IMR-90 (cell line): ENCODE results near the gene ECSCR. TPM values are rescaled to one million over a fixed set of nuclear protein-coding genes. Genes with fewer than 3 reads are reported as not detected.

Experiments used
- ATAC-seq: fragments of 200-7000 bp; cut with Tn5 transposase; 2 replicates; pipeline ENCODE4 v1.9.1; 2020; ENCODE audit warnings: low read depth, mild to moderate bottlenecking, moderate library complexity
- BruUV-seq: library from RNA; stranded (reverse); fragments of 400-500 nt; replicated peaks from 2 replicates; lab custom pipeline; 2021; lab: Mats Ljungman, UMichigan
- CTCF ChIA-PET: fragments of 300-600 bp; formaldehyde crosslinking; extraction: SDS; loops from one replicate; lab custom pipeline; 2021; ENCODE audit warnings: antibody characterized with exemption; lab: Yijun Ruan, JAX
- POLR2A ChIA-PET: fragments of 300-600 bp; sonication (Branson Sonifier 250); formaldehyde crosslinking; loops from one replicate; lab custom pipeline; 2022; ENCODE audit warnings: antibody characterized with exemption; ENCODE audit not compliant: unreplicated experiment; lab: Charles Lee
- DNase-seq: peaks from one replicate; pipeline ENCODE4 v3.0.0; 2013
- H2AFZ ChIP-seq: replicated peaks from 2 replicates; pipeline ENCODE3; 2013; ENCODE audit warnings: low read length, mild to moderate bottlenecking; ENCODE audit not compliant: poor library complexity
- H2AK5ac ChIP-seq: 2 replicates; pipeline ENCODE4 v1.6.1; 2013; ENCODE audit warnings: low read depth, low read length, inconsistent platforms
- H2AK9ac ChIP-seq: replicated peaks from 2 replicates; pipeline ENCODE3; 2013; ENCODE audit warnings: mild to moderate bottlenecking, low read depth, low read length, moderate library complexity; ENCODE audit not compliant: poor library complexity
- H2BK120ac ChIP-seq: 2 replicates; pipeline ENCODE4 v1.6.1; 2013; ENCODE audit warnings: low read depth, low read length, inconsistent platforms
- H2BK15ac ChIP-seq: 3 replicates; pipeline ENCODE4 v1.6.1; 2013; ENCODE audit warnings: low read depth, low read length, inconsistent platforms
- H2BK20ac ChIP-seq: 2 replicates; pipeline ENCODE4 v1.6.1; 2013; ENCODE audit warnings: low read depth, mild to moderate bottlenecking, inconsistent platforms, low read length, moderate library complexity
- H2BK5ac ChIP-seq: 2 replicates; pipeline ENCODE4 v1.6.1; 2013; ENCODE audit warnings: mild to moderate bottlenecking, low read depth, low read length, inconsistent platforms; ENCODE audit not compliant: poor library complexity, severe bottlenecking
- H3K14ac ChIP-seq: replicated peaks from 2 replicates; pipeline ENCODE4 v1.6.1; 2013; ENCODE audit warnings: low read depth, low read length, inconsistent platforms
- H3K18ac ChIP-seq: 2 replicates; pipeline ENCODE4 v1.6.1; 2013; ENCODE audit warnings: low read depth, low read length, control low read depth
- H3K23ac ChIP-seq: 2 replicates; pipeline ENCODE4 v1.6.1; 2013; ENCODE audit warnings: low read depth, low read length, inconsistent platforms
- H3K27ac ChIP-seq: 2 replicates; pipeline ENCODE4 v1.5.1; 2013; ENCODE audit warnings: mild to moderate bottlenecking, control low read depth, low read length; ENCODE audit not compliant: insufficient read depth
- H3K27me3 ChIP-seq: 2 replicates; pipeline ENCODE4 v1.6.1; 2013; ENCODE audit warnings: low read length; ENCODE audit not compliant: control insufficient read depth, insufficient read depth
- H3K36me3 ChIP-seq: 2 replicates; pipeline ENCODE4 v1.6.1; 2013; ENCODE audit warnings: low read length, mixed read lengths; ENCODE audit not compliant: control insufficient read depth, insufficient read depth
- H3K4ac ChIP-seq: 2 replicates; pipeline ENCODE4 v1.6.1; 2013; ENCODE audit warnings: low read depth, low read length, inconsistent platforms
- H3K4me1 ChIP-seq: 2 replicates; pipeline ENCODE4 v1.6.1; 2013; ENCODE audit warnings: low read length, mixed read lengths; ENCODE audit not compliant: control insufficient read depth, insufficient read depth
- H3K4me2 ChIP-seq: 2 replicates; pipeline ENCODE4 v1.6.1; 2013; ENCODE audit warnings: low read depth, mild to moderate bottlenecking, control low read depth, low read length, moderate library complexity
- H3K4me3 ChIP-seq: 2 replicates; pipeline ENCODE4 v1.5.1; 2013; ENCODE audit warnings: low read depth, mild to moderate bottlenecking, control low read depth, low read length, moderate library complexity; ENCODE audit not compliant: insufficient read depth
- H3K56ac ChIP-seq: 2 replicates; pipeline ENCODE4 v1.6.1; 2013; ENCODE audit warnings: low read length, inconsistent platforms; ENCODE audit not compliant: insufficient read depth; ENCODE audit errors: extremely low read depth
- H3K79me1 ChIP-seq, 2 experiments: 2 replicates each; pipeline ENCODE4 v1.6.1; 2013; ENCODE audit warnings: low read length in 2 of 2, inconsistent platforms in 1 of 2, low read depth in 1 of 2
- H3K9ac ChIP-seq: 2 replicates; pipeline ENCODE4 v1.6.1; 2013; ENCODE audit warnings: low read depth, low read length, control low read depth
- H3K9me1 ChIP-seq: 2 replicates; pipeline ENCODE4 v1.6.1; 2013; ENCODE audit warnings: low read length, inconsistent platforms; ENCODE audit not compliant: insufficient read depth
- H3K9me3 ChIP-seq: 2 replicates; pipeline ENCODE4 v1.6.1; 2013; ENCODE audit warnings: low read length; ENCODE audit not compliant: control insufficient read depth, insufficient read depth
- H4K20me1 ChIP-seq: 2 replicates; pipeline ENCODE4 v1.6.1; 2013; ENCODE audit warnings: low read length, inconsistent platforms; ENCODE audit not compliant: insufficient read depth
- H4K5ac ChIP-seq: 2 replicates; pipeline ENCODE4 v1.6.1; 2013; ENCODE audit warnings: mild to moderate bottlenecking, low read depth, low read length, control low read depth
- H4K8ac ChIP-seq, 2 experiments: 2 replicates each; pipeline ENCODE4 v1.6.1; 2013; ENCODE audit warnings: low read depth in 2 of 2, low read length in 2 of 2, control low read depth in 1 of 2, inconsistent platforms in 1 of 2
- H4K91ac ChIP-seq: 2 replicates; pipeline ENCODE4 v1.6.1; 2013; ENCODE audit warnings: low read depth, low read length, inconsistent platforms; ENCODE audit not compliant: insufficient read depth
- CEBPB ChIP-seq: IDR thresholded peaks from 2 replicates; pipeline ENCODE4 v1.6.1; 2012; ENCODE audit warnings: low read depth, low read length, improper control_type of control experiment
- CHD1 ChIP-seq: IDR thresholded peaks from 2 replicates; pipeline ENCODE4 v1.6.1; 2012; ENCODE audit warnings: low read depth, low read length, improper control_type of control experiment
- CTCF ChIP-seq: conservative IDR thresholded peaks from 2 replicates; pipeline ENCODE4 v1.5.1; 2012; ENCODE audit warnings: mild to moderate bottlenecking, low read depth, low read length, improper control_type of control experiment
- ELK1 ChIP-seq: fragments of 150-350 bp; IDR thresholded peaks from 2 replicates; pipeline ENCODE4 v1.6.1; 2016; ENCODE audit warnings: low read depth, mild to moderate bottlenecking, low read length, moderate library complexity, borderline replicate concordance
- MAFK ChIP-seq: IDR thresholded peaks from 2 replicates; pipeline ENCODE4 v1.6.1; 2012; ENCODE audit warnings: low read depth, low read length, improper control_type of control experiment
- MAZ ChIP-seq: IDR thresholded peaks from 2 replicates; pipeline ENCODE4 v1.6.1; 2012; ENCODE audit warnings: low read depth, mild to moderate bottlenecking, low read length, improper control_type of control experiment, moderate library complexity, borderline replicate concordance
- POLR2A ChIP-seq: IDR thresholded peaks from 2 replicates; pipeline ENCODE4 v1.6.1; 2012; ENCODE audit warnings: mild to moderate bottlenecking, low read depth, low read length
- RCOR1 ChIP-seq: IDR thresholded peaks from 2 replicates; pipeline ENCODE4 v1.6.1; 2012; ENCODE audit warnings: mild to moderate bottlenecking, low read length, improper control_type of control experiment; ENCODE audit not compliant: insufficient replicate concordance
- RFX5 ChIP-seq: IDR thresholded peaks from 2 replicates; pipeline ENCODE4 v1.8.0; 2012; ENCODE audit warnings: low read depth, mild to moderate bottlenecking, low read length, moderate library complexity
- USF2 ChIP-seq: fragments of 150-350 bp; IDR thresholded peaks from 2 replicates; pipeline ENCODE4 v1.6.1; 2017; ENCODE audit warnings: mild to moderate bottlenecking, antibody characterized with exemption, low read length, low read depth
- WGBS, 2 experiments: methylation state at CpG; one replicate each; pipeline versions ENCODE4 v1.1.5 to v1.1.7; 2013; ENCODE audit warnings: missing lambda C conversion rate in 2 of 2; ENCODE audit not compliant: insufficient read length in 1 of 2; ENCODE audit errors: extremely low coverage in 2 of 2; 5-methylcytosine and 5-hydroxymethylcytosine counted together
- dilution Hi-C: fragments of 300-500 bp; cut with HindIII; formaldehyde crosslinking; loops from one replicate; pipeline ENCODE4 v1.14.3; 2018; ENCODE audit warnings: low sequenced_read_pairs; ENCODE audit not compliant: unreplicated experiment
- in situ Hi-C: fragments of 300-500 bp; cut with MboI; formaldehyde crosslinking; loops from 3 replicates; pipeline ENCODE4 v1.14.3; 2019; ENCODE audit warnings: low sequenced_read_pairs, inconsistent platforms, mixed read lengths
- intact Hi-C: fragments of 100-400 bp; cut with micrococcal nuclease; formaldehyde crosslinking; loops from 2 replicates; pipeline ENCODE4 v1.10.0; 2022
- polyA plus RNA-seq, 3 experiments: library from polyadenylated mRNA; depleted of rRNA; stranded (reverse); fragments of >200 nt; gene quantifications; 2 replicates each; pipeline ENCODE4 v1.2.3, GENCODE V29; 2012; ENCODE audit warnings: low replicate concordance in 1 of 3
- total RNA-seq: library from RNA; depleted of rRNA; stranded (reverse); fragments of >200 nt; gene quantifications from 2 replicates; pipeline ENCODE4 v1.2.3, GENCODE V29; 2012

Gene ECSCR
- total and polyA plus RNA-seq, 2 of the 4 experiments (the other 2 are of a cell fraction) = 3.6 to 3.9 TPM

- in situ Hi-C loops (loop anchor here (10.0 kb wide), 1 partner anchor 338 kb away; no protein-coding TSS in a partner anchor), dilution Hi-C loops (no loop called here), intact Hi-C loops (no loop called here)
- no peak overlapping the region for H4K91ac ChIP-seq
- ATAC-seq = peak; percentile 15; the same call in 1 of the 2 replicates
- H3K23ac ChIP-seq = no peak overlapping the region
- no peak overlapping the region for H2AFZ ChIP-seq
- H4K8ac ChIP-seq = no peak overlapping the region
- DNase-seq = peak; percentile 49
- H4K5ac ChIP-seq = no peak overlapping the region
- no peak overlapping the region for H2BK120ac ChIP-seq
- H3K79me1 ChIP-seq = no peaks in the 10 kb centered on the region
- H3K4me2 ChIP-seq = no peak overlapping the region
- no peak overlapping the region for H2AK5ac ChIP-seq
- no peaks in the 10 kb centered on the region for H3K9me3 ChIP-seq
- H3K9me1 ChIP-seq = 0 out of 2 replicates have a peak, but pooled peaks cover 7% of the 10 kb centered on the region
- H2BK15ac ChIP-seq = no peak overlapping the region
- H3K4me3 ChIP-seq = no peak overlapping the region
- H3K14ac ChIP-seq = no peak overlapping the region
- 89% methylated on average over 5 of the region's 8 CpGs; no CpG with 5 or more reads in 1 of the 2 experiments for WGBS, 2 experiments
- no peak overlapping the region for H3K18ac ChIP-seq
- BruUV-seq = no TSS peak
- peaks cover 2% of the 10 kb centered on the region; the same call in 1 of the 2 replicates for H3K4me1 ChIP-seq
- no peaks in the 10 kb centered on the region for H4K20me1 ChIP-seq
- TF ChIP-seq USF2 (no peak), MAZ (no peak), RCOR1 (no peak), RFX5 (no peak), MAFK (no peak), CTCF (no peak), POLR2A (no peak), CHD1 (no peak), CEBPB (no peak), ELK1 (no peak)
- H3K9ac ChIP-seq = no peak overlapping the region
- no peak overlapping the region for H2BK5ac ChIP-seq
- ChIA-PET POLR2A (no interaction called here), CTCF (interaction anchor here (1.0 kb wide), 1 partner anchor 87 kb away, joined by 4 read pairs; no protein-coding TSS in a partner anchor)
- H2BK20ac ChIP-seq = no peak overlapping the region
- H3K56ac ChIP-seq = no peak overlapping the region
- H3K4ac ChIP-seq = no peak overlapping the region
- H3K36me3 ChIP-seq = peaks cover 22% of the 10 kb centered on the region
- no peak overlapping the region for H3K27ac ChIP-seq
- no peak overlapping the region for H2AK9ac ChIP-seq
- no peaks in the 10 kb centered on the region for H3K27me3 ChIP-seq
Observed at GRCh38 chr5:139426203-139426885, 36.2 kb downstream of the ECSCR start.
